Measurements from ENCODE around the gene NBEAL2.
"Not testable (repeated sequence)": the region's sequence is repeated elsewhere in the genome, so short reads cannot be mapped to it uniquely, and the experiment has no call there.

Gene NBEAL2

DNA sequence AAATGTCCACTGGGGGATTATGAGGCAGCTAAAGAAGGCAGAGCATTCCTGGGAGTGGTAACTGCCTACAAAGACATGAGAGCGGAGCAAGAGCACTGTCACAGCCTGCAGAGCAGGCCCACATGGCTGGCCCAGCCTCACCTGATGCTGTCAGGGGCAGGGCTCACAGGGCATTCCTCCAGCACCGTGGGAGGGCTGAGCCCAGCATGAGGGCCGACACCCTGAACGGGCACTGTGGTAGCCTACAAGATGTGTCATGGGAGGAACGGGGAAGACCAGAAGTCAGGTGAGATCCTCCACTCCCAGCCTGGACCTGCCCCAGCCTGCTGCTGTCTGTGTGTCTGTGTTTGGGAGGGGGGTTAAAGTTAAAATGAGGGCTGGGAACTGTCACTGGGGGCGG, 33.0 kb upstream of the NBEAL2 start:
- DNase-seq (ENCODE audit: low spot score): no peak

- no peak for DNase-seq (ENCODE audit: low spot score)
Observed at GRCh38 chr3:46946856-46947545, 32.5 kb upstream of the NBEAL2 start.

DNA sequence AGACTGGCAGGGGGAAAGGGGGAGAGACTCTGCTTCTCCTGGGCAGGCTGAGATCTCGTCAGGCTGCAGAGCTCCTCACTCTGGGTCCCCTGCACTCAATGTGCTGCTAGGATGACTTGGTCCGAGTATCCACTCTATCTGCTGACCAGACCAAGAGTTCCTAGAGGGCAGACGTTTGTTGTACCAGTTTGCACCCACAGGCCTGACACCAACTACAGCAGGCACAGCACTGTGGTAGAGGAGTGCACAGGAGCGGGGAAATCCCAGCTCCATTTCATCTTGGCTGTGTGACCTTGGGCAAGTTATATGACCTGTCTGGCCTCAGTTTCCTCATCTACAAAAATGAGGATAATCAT, 31.9 kb upstream of the NBEAL2 start:
- DNase-seq (ENCODE audit: low spot score): no peak

- DNase-seq (ENCODE audit: low spot score): no peak
Observed at GRCh38 chr3:46947981-46948791, 31.3 kb upstream of the NBEAL2 start.

DNA sequence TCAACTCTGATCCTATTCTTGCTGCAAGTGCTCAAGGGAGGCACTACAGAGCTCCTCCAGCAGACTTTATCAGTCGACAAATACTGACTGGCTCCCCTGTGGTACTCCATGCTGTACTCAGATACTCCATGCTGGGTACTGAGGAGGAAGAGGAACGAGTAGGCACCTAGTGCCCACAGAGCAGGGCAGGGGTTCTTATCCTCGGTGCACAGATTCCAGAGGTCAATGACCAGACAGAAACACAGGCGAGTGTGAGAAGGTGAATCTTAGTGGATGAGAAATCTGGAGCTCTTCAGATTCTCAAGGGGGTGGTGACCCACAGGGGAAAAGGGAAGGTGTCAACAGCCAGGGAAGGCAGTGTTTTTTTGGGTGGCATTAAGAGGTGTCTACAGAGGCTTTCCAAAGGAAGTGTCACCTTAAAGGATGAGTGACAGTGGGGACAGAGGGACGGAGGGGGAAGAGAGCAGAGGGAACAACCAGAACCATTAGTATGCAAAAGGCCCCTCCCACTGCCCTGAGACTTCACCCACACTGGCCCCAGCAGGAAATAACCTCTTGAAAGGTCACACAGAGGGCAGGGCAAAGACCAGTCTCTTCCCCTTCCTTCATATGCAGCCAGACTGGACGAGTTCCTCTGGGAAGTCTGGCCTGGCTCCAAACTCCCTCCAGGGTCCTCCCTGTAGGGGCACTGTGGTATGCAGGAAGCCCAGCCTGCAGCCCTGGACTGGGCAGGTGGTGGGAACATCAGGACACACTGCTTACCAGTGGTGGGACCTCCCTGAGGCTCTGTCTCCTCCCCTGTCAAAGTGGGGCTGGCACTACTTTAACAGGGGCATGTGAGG, 30.4 kb upstream of the NBEAL2 start:
- no peak for DNase-seq (ENCODE audit: low spot score)

- DNase-seq (ENCODE audit: low spot score): no peak
Observed at GRCh38 chr3:46950177-46950576, 29.3 kb upstream of the NBEAL2 start.

- DNase-seq (ENCODE audit: low spot score): no peak
Observed at GRCh38 chr3:46950650-46951241, 28.7 kb upstream of the NBEAL2 start.

- DNase-seq (ENCODE audit: low spot score): no peak
Observed at GRCh38 chr3:46952813-46953212, 26.7 kb upstream of the NBEAL2 start.

GRCh38 chr3:46953234-46954010, 26.0 kb upstream of the NBEAL2 start:
- no peak for DNase-seq (ENCODE audit: low spot score)

DNA sequence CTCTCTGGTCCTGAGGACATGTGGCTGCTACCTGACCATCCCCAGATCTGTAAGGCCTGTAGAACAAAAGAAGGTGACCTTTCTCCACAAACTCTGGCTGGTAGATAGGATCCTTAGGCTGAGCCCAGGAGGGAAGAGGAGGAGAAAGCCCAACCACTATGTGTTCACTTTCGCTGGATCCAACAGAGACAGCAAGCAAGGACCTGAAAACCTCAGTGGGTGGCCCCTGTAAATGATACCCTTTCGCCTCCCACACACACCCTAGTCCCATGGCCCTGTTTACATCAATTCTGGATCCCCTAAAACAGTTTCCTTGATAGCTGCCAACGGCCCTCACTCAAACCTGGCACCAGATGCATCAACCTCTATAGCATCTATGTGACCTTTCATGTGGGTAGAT, 25.3 kb upstream of the NBEAL2 start:
- no peak for DNase-seq (ENCODE audit: low spot score)

DNA sequence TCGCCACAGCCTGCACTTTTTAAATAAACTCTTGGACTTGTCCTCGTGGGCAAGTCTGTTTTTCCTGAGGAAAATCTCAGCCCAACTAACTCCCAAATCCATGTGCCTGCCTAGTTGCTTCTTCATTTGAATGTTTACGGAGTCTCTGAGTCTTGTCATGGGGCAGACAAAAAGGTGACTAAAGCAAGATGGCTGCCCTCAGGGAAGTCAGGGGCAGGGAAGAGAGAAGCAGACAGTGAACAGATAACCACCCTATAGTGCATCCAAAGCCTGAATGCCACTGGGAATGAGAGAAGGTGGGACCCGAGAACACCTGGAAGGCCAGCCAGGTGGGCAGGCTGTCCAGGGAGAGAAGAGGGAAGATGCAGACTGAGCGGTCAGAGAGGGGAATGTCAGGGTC, 24.3 kb upstream of the NBEAL2 start:
- DNase-seq (ENCODE audit: low spot score): no peak

GRCh38 chr3:46955801-46956259, 23.6 kb upstream of the NBEAL2 start:
- no peak for DNase-seq (ENCODE audit: low spot score)

DNA sequence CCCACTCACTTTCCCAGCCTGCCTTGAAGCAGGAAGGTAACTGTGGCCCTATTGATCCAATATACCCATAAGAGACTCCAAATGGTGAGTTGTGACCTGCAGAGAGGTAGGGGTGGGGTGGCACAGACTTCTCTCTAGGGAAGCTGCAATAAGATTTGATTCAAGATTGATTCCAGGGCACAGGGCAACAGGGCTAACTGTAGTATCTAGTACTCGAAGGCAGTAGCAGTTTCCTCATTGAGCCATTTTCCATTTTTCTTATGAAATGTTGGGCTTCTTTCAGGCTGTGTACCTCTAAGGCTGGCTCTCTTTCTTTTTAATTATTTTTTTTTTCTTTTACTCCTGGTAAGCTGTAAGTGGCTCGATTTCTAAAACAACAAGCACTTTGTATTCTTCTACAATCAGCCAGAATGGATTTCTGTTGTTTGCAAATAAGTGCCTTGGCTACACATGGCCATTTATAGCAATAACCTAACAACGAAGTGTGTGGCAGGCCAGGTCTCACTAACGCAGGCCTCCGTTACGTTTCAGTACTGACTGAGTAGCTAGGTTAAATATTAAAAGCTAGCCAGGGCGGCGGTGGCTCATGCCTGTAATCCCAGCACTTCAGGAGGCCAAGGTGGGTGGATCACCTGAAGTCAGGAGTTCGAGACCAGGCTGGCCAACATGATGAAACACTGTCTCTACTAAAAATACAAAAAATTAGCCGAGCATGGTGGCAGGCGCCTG, 22.2 kb upstream of the NBEAL2 start:
- DNase-seq (ENCODE audit: low spot score): no peak

DNA sequence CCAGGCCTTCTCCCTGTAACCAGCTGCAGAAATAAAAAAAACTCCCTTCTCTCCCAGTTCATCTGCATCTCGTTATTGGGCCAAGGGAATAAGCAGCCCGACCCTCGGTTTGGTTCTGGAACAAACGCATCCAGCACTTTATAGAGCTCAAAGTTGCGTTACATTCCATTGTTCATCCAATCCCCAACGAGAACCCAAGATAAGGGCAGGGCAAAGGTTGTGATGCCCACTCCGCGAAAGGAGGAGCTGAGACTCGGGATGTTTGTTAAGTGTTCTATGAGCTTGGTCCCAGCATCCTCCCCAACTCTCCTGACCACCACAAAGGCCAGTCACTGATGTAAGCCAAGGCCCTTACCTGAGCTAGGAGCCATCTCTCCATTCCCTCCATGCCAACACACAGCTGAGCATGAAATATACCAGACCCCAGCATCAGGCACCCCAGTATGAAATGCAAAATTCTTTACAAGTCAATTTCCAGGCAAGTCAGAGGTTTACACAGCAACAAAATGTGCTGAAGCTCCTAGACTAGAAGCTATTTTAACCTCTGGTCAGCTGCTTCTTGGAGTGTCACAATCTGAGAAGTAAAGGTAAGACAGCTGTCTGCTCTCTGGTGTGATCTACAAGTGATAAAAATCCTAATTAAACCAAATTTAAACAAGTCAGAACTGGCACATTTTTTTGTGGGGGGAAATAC, 20.9 kb upstream of the NBEAL2 start:
- DNase-seq (ENCODE audit: low spot score): no peak

DNA sequence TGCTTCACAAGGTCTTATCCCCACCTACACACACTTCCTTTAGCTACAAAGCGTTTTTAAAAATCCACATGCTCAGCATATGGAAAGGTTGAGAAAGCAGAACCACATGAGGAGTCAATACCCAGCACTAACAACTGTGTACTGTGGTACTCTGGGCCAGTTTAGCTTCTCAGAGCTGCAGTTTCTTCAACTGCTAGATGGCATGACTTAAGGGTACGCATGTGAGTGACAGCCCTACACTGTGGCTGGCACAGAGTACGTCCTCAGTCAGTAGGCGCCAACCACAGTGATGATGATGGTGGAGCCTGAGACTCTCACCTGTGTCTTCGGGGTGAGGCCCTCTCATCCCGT, 20.3 kb upstream of the NBEAL2 start:
- no peak for DNase-seq (ENCODE audit: low spot score)

- peak; percentile 54 for DNase-seq (ENCODE audit: low spot score)
Observed at GRCh38 chr3:46960081-46960701, 19.3 kb upstream of the NBEAL2 start.

GRCh38 chr3:46960835-46961234, 18.6 kb upstream of the NBEAL2 start:
- DNase-seq (ENCODE audit: low spot score): no peak

GRCh38 chr3:46962427-46962826, 17.0 kb upstream of the NBEAL2 start:
- DNase-seq (ENCODE audit: low spot score): no peak

DNA sequence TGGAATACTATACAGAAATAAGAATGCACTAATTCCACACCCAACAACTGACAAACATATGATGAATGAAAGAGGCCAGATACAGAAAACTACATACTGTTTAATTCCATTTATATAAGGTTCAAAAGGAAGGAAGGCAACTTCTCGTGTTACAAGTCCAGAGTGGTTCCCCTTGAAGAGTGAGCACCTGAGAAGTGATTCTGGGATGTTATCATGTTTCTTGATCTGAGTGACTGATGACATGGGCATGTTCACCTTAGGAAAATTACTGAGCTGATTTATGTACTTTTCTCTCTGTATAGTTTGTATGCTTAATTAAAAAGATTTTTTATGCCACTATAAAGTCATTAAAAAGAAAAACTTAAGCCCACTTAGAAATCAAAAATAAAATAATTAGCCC, 16.5 kb upstream of the NBEAL2 start:
- no peak for DNase-seq (ENCODE audit: low spot score)

- not testable (repeated sequence) for DNase-seq (ENCODE audit: low spot score)
Observed at GRCh38 chr3:46964038-46964590, 15.4 kb upstream of the NBEAL2 start.

All from AG20443 (cell line).